Ovary (tissue), 9 donors: Measurements from ENCODE around the gene ASPSCR1. TPM values are rescaled to one million over a fixed set of nuclear protein-coding genes. Genes with fewer than 3 reads are reported as not detected.

Experiments used
- DNase-seq, 5 donors: peaks; one replicate each; pipeline ENCODE4 v3.0.0-alpha.2; 2019 to 2020
- H3K27ac ChIP-seq, 2 donors: fragments of 200-600 bp; one replicate each; pipeline versions ENCODE4 v1.5.1 to v1.8.0; 2019 to 2022
- H3K27me3 ChIP-seq: fragments of 200-600 bp; one replicate; pipeline ENCODE4 v1.8.0; 2022
- H3K36me3 ChIP-seq: fragments of 200-600 bp; sonication (generic); one replicate; pipeline ENCODE4 v1.5.1; 2019
- H3K4me1 ChIP-seq: one replicate; pipeline ENCODE4 v1.8.1; 2013; ENCODE audit warnings: mild to moderate bottlenecking, moderate library complexity; ENCODE audit not compliant: insufficient read depth
- H3K4me3 ChIP-seq: fragments of 200-600 bp; sonication (generic); one replicate; pipeline ENCODE4 v1.5.1; 2017
- H3K9me3 ChIP-seq, 2 donors: fragments of 200-600 bp in 1 of 2; sonication (generic) in 1 of 2; one replicate each; pipeline versions ENCODE4 v1.5.1 to v1.8.1; 2013 to 2019; ENCODE audit warnings: mild to moderate bottlenecking in 1 of 2, moderate library complexity in 1 of 2
- EP300 ChIP-seq: sonication (generic); formaldehyde crosslinking; IDR thresholded peaks from one replicate; pipeline ENCODE4 v1.6.1; 2017; ENCODE audit warnings: antibody characterized with exemption
- POLR2A ChIP-seq: fragments of 450-650 bp; IDR thresholded peaks from one replicate; pipeline ENCODE4 v1.6.1; 2017; ENCODE audit warnings: antibody characterized with exemption, mild to moderate bottlenecking, moderate library complexity
- WGBS, 3 donors: extraction: QIAGEN DNeasy Blood & Tissue Kit in 1 of 3; methylation state at CpG; one replicate each; pipeline versions ENCODE4 v1.1.5 to v1.1.7; 2013 to 2017; 5-methylcytosine and 5-hydroxymethylcytosine counted together
- intact Hi-C, 4 donors: fragments of 100-400 bp; cut with DNase I; formaldehyde crosslinking; loops; one replicate each; pipeline versions ENCODE4 v1.11.0 to v1.15.1; 2022 to 2023
- polyA plus RNA-seq, 2 donors: library from polyadenylated mRNA; stranded (reverse); fragments of 200-250 nt in 1 of 2; fragments of 350-450 nt in 1 of 2; fragmentation: Illumina TruSeq in 1 of 2; extraction: RNeasy Lipid Tissue Mini Kit (QIAGEN cat#74804) in 1 of 2; gene quantifications; one replicate each; pipeline ENCODE4 v1.2.3, GENCODE V29; 2013 to 2014
- total RNA-seq, 7 donors: library from RNA; depleted of rRNA in 2 of 7; stranded (reverse); fragments of >200 nt in 2 of 7; fragmentation: NEBNext Ultra II Directional in 3 of 7; extraction: Animal tissue kit (Norgen Biotek cat#: 25700) in 3 of 7; gene quantifications; one replicate each; pipeline versions ENCODE4 v1.1.0 to v1.2.4, GENCODE V29; 2016 to 2023
- TF ChIP-seq, protein P1 (sequence below), 3 donors: fragments of 450-650 bp in 2 of 3; fragments of 200-600 bp in 1 of 3; IDR thresholded peaks; one replicate each; pipeline versions ENCODE4 v1.5.1 to v1.8.0; 2016 to 2022; ENCODE audit warnings: antibody characterized with exemption in 3 of 3, mild to moderate bottlenecking in 1 of 3
- donor health status: DM: no; HTN: no; CAD: no; lungs with moderate emphysema.
- donor health status: DM: no; HTN: no; CAD: no.
- donor health status: Bipolar disorder and iron deficiency.
- donor health status: DM: yes; HTN: yes; CAD: no.
- donor health status: DM: no; HTN: no; CAD: no.
- donor health status: DM: yes; HTN: yes; CAD: no.

Gene ASPSCR1
- total and polyA plus RNA-seq, 9 donors: 1.6 to 39.9 (median 24.3) TPM

DNA sequence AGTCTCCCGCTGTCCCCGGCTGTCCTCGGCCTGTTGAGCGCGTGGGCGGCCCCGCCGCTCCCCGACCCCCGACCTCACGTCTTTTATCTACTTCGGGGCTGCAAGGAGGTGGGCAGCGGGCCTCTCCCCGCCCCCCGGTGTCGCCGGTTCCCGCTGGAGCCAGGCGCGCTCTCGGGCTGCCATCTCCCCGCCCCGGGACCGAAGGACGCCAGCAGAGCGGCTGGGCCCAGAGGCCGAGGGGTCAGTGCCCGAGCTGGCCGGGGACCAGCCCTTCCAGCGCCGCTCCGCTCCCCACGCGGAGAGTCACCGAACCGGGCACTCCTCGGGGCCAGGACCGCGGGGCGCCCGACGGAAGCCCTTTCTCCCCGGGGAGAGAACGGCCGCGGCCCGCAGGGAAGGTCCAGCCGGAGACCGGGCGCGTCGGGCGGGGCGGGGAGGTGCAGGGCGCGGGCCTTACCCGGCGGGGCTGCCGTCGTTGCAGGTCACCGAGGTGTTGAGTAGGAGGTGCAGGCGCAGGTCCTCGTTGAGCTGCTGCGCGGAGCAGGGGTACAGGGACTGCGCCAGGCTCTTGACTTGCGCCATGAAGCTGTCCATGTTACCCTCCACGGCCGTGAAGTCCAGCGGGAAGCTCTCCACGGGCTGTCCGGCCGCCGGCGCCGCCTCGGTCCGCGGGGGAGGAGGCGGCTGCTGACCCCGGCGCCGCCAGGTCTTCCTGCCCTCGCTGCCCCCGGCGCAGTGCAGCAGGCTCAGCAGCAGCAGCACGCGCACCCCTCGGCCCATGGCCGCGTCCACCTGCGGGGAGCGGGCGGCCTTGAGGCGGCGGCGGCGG lies 17.1 kb upstream of the ASPSCR1 start:
- TF ChIP-seq POLR2A: no peak
- TF ChIP-seq EP300: no peak
- TF ChIP-seq, protein P1, sequence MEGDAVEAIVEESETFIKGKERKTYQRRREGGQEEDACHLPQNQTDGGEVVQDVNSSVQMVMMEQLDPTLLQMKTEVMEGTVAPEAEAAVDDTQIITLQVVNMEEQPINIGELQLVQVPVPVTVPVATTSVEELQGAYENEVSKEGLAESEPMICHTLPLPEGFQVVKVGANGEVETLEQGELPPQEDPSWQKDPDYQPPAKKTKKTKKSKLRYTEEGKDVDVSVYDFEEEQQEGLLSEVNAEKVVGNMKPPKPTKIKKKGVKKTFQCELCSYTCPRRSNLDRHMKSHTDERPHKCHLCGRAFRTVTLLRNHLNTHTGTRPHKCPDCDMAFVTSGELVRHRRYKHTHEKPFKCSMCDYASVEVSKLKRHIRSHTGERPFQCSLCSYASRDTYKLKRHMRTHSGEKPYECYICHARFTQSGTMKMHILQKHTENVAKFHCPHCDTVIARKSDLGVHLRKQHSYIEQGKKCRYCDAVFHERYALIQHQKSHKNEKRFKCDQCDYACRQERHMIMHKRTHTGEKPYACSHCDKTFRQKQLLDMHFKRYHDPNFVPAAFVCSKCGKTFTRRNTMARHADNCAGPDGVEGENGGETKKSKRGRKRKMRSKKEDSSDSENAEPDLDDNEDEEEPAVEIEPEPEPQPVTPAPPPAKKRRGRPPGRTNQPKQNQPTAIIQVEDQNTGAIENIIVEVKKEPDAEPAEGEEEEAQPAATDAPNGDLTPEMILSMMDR (IDR thresholded peaks at IDR 0.05): no peak
- Histone ChIP-seq H3K36me3 (no peaks in the 10 kb centered on the region), H3K9me3 (no peaks in the 10 kb centered on the region), H3K4me1 (no peaks in the 10 kb centered on the region), H3K27ac (no peak overlapping the region), H3K4me3 (no peak overlapping the region), H3K27me3 (peaks cover 5% of the 10 kb centered on the region)
- intact Hi-C loops: loop anchor here in 3 of 4 donors (5.0 kb wide), 3 partner anchors 42 to 192 kb away; no protein-coding TSS in a partner anchor
- WGBS, 3 donors: 1% methylated on average over 63 to 98 of the region's 98 CpGs
- peak in 2 of 5 donors; percentile 25 to 42 for DNase-seq

DNA sequence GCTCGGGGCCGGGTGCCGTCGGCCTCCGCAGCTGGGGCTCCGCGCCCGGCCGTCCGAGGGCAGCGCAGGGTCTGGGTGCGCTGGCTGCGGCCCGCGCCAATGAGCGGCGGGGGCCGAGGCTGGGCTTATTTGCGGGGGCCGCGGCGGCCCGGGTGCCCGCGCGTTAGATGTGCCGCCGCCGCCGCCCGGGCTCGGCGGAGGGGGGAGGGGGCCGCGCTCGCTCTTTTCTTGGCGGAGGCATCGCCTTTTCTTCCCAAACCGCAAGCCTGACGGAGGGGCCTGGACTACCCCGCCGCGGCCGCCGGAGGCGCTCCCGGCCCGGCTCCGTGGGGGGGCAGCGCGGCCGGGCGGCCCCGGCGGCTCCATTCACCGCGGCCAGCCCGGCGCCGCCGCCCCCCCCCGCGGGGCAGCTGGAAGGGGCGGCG lies 16.3 kb upstream of the ASPSCR1 start, which contains the start of gene NOTUM:
Gene NOTUM (minus strand): TSS at position 101 of the 425 bp plus-strand sequence. CDS start 278 bp downstream, outside the sequence.
- H3K36me3 ChIP-seq: no peaks in the 10 kb centered on the region
- no peak for TF ChIP-seq POLR2A
- no peak for TF ChIP-seq EP300
- TF ChIP-seq, protein P1 (IDR thresholded peaks at IDR 0.05): no peak
- intact Hi-C loops: loop anchor here in 3 of 4 donors (5.0 kb wide), 3 partner anchors 41 to 191 kb away; no protein-coding TSS in a partner anchor
- H3K27ac ChIP-seq: no peak within 1 kb of the TSS
- H3K27me3 ChIP-seq: peaks cover 5% of the 10 kb centered on the region
- no peaks in the 10 kb centered on the region for H3K9me3 ChIP-seq
- no peaks in the 10 kb centered on the region for H3K4me1 ChIP-seq
- H3K4me3 ChIP-seq: no peak within 1 kb of the TSS
- 1 to 2% (median 2%) methylated on average over 21 to 63 of the region's 65 CpGs for WGBS, 3 donors
- peak in 2 of 5 donors; percentile 27 to 56 for DNase-seq

DNA sequence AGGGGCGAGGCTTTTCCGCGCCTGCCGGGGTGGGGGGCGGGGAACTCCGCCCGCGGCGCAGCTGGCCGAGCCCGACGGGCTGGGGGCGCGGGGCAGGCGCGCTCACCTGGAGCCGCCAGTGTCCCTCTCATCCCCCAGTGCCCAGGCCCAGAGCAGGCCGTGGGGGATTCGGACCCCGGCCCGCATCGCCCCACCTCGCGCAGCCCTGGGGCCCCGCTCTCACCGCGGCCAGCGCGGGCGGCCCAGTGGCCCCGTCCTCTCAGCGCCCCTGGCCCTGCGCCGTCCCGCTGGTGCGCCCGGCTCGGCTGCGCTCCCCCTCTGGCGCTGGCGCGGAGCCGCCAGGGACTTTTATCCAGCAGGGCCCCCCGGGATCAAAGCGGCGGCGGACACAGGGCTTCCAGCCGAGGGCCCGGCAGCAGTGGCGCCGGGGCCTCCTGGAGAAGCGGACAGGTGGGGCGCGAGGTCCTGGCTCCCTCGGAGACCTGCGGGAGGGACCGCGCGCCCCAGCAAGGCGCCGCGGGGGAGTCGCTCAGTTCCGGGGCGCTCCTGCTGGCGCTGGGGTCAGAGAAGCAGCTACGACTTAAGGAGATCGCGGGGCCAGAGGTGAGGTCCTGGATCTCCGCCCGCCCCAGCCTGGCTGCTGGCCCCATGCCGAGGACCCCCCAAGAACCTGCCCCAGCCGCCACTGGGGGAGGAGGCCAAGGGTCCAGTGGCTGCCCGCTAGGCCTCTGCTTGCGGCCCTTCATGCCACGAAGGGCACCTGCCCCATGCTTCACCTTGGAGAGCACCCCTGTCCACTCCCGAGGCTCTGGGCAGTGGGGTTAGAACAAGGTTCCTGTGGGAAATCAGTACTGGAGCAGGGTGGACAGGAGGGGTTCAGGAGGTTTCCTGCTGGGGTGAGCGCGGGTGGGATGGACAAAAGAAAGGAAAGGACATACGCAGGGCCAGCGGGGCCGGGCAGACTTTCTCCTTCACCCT lies 15.6 kb upstream of the ASPSCR1 start:
- Histone ChIP-seq H3K27ac (no peak overlapping the region), H3K36me3 (no peaks in the 10 kb centered on the region), H3K9me3 (no peaks in the 10 kb centered on the region), H3K4me3 (no peak overlapping the region), H3K27me3 (peaks cover 5% of the 10 kb centered on the region), H3K4me1 (peaks cover under 1% of the 10 kb centered on the region)
- WGBS, 3 donors: 10 to 37% (median 12%) methylated on average over 19 to 80 of the region's 82 CpGs
- TF ChIP-seq EP300 (no peak), POLR2A (no peak)
- TF ChIP-seq, protein P1 (IDR thresholded peaks at IDR 0.05): no peak
- DNase-seq: no peak
- intact Hi-C loops: loop anchor here in 3 of 4 donors (5.0 kb wide), 3 partner anchors 40 to 190 kb away; no protein-coding TSS in a partner anchor
